Parathyroid adenoma (tissue), 2 donors: ENCODE data around the gene FSTL4.

Experiments used
- H2AFZ ChIP-seq: fragments of 300-600 bp; sonication (generic); one replicate; pipeline ENCODE4 v1.7.0; 2017; ENCODE audit warnings: antibody characterized with exemption, mild to moderate bottlenecking
- H3K27ac ChIP-seq: fragments of 300-600 bp; sonication (generic); one replicate; pipeline ENCODE4 v1.7.0; 2017
- H3K27me3 ChIP-seq: fragments of 300-600 bp; sonication (generic); one replicate; pipeline ENCODE4 v1.7.0; 2017; ENCODE audit warnings: low read length; ENCODE audit not compliant: control insufficient read depth, insufficient read depth
- H3K36me3 ChIP-seq: fragments of 300-600 bp; sonication (generic); one replicate; pipeline ENCODE4 v1.7.0; 2017; ENCODE audit warnings: low read length; ENCODE audit not compliant: control insufficient read depth, insufficient read depth
- H3K4me1 ChIP-seq: fragments of 300-600 bp; sonication (generic); one replicate; pipeline ENCODE4 v1.7.0; 2017; ENCODE audit warnings: control low read depth
- H3K4me2 ChIP-seq: fragments of 300-600 bp; sonication (generic); one replicate; pipeline ENCODE4 v1.7.0; 2017; ENCODE audit warnings: low read length
- H3K4me3 ChIP-seq: fragments of 300-600 bp; sonication (generic); one replicate; pipeline ENCODE4 v1.7.0; 2017; ENCODE audit warnings: low read depth, low read length
- H3K79me2 ChIP-seq: fragments of 300-600 bp; sonication (generic); one replicate; pipeline ENCODE4 v1.7.0; 2017; ENCODE audit warnings: control low read depth
- H3K9ac ChIP-seq: fragments of 300-600 bp; sonication (generic); one replicate; pipeline ENCODE4 v1.7.0; 2017; ENCODE audit warnings: mild to moderate bottlenecking
- H3K9me3 ChIP-seq: fragments of 300-600 bp; sonication (generic); one replicate; pipeline ENCODE4 v1.7.0; 2017; ENCODE audit warnings: low read length; ENCODE audit not compliant: control insufficient read depth
- TF ChIP-seq, protein P1 (sequence below): fragments of 300-600 bp; sonication (generic); IDR thresholded peaks from one replicate; pipeline ENCODE4 v1.7.0; 2017; ENCODE audit warnings: antibody characterized with exemption, mild to moderate bottlenecking
- donor health status: primary hyperparathyroidism.

The FSTL4 gene

DNA sequence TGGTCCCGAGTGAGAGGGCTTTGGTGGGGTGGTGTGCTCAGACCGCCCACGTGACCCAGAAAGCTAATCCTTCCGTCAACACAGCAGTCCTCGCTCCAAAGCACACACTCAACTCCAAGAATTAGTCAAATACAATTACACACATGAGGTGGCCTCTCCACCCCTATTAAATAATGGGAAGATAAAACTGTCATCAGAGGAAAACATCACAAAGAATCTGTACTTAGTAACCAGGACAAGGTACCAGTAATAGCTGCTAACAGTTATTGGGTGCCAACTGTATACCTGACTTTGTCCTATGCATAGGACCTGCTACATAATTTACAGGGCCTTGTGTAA lies 337.8 kb downstream of the FSTL4 start:
- TF ChIP-seq, protein P1, sequence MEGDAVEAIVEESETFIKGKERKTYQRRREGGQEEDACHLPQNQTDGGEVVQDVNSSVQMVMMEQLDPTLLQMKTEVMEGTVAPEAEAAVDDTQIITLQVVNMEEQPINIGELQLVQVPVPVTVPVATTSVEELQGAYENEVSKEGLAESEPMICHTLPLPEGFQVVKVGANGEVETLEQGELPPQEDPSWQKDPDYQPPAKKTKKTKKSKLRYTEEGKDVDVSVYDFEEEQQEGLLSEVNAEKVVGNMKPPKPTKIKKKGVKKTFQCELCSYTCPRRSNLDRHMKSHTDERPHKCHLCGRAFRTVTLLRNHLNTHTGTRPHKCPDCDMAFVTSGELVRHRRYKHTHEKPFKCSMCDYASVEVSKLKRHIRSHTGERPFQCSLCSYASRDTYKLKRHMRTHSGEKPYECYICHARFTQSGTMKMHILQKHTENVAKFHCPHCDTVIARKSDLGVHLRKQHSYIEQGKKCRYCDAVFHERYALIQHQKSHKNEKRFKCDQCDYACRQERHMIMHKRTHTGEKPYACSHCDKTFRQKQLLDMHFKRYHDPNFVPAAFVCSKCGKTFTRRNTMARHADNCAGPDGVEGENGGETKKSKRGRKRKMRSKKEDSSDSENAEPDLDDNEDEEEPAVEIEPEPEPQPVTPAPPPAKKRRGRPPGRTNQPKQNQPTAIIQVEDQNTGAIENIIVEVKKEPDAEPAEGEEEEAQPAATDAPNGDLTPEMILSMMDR = no peak
- Histone ChIP-seq H3K79me2 (no peaks in the 10 kb centered on the region), H3K36me3 (no peaks in the 10 kb centered on the region), H3K27me3 (no peaks in the 10 kb centered on the region), H3K27ac (no peak overlapping the region), H3K9me3 (no peaks in the 10 kb centered on the region), H3K9ac (no peak overlapping the region), H3K4me1 (no peaks in the 10 kb centered on the region), H3K4me3 (no peak overlapping the region), H3K4me2 (no peak overlapping the region), H2AFZ (no peak overlapping the region)

DNA sequence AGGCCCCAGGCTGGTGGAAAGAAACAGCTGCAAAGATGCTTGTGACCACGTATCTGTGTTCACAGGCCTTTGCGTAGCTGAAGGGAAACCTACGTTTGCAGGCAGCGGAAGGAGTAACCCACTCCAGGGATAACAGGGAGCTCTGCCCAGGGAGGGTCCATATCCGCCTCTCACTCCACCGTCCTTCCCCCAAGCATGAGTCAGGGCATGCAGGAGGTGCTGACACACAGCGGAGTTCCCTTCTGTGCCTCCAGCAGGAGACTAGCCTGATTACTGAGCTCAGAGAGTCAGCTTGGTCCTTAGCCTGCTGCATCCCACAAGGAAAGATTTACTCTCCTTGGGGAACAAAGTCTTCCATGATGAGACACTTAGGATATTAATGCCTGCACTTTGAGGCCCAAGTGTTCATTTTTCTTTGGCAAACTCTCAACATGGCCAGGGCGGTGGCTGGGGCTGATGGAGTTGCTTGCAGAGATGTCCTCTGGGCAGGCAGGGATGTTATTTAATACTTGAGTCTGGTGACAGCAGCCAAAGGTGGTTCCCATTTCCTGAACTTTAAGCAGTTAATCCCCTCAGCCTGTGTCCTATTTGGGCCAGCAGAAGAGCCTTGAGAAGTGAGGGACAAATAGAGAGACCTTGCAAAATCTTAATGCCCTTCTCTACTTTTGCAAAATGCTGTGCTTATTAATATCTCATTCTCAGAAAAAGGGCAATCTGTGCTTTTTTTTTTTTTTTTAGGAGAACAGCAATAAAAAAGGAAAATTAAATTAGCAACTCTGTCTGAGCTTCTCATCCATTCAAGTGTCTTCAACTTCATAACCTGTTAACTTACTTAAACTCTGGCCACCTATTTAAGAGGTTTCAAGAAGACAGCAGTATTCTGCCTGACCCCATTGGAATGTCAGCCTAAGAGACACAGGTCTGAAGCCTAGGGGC lies 338.4 kb downstream of the FSTL4 start:
- Histone ChIP-seq H3K79me2 (no peaks in the 10 kb centered on the region), H3K4me2 (no peak overlapping the region), H3K27ac (no peak overlapping the region), H3K9ac (no peak overlapping the region), H3K36me3 (no peaks in the 10 kb centered on the region), H3K4me1 (no peaks in the 10 kb centered on the region), H2AFZ (no peak overlapping the region), H3K27me3 (no peaks in the 10 kb centered on the region), H3K9me3 (no peaks in the 10 kb centered on the region), H3K4me3 (no peak overlapping the region)
- TF ChIP-seq, protein P1 = no peak

DNA sequence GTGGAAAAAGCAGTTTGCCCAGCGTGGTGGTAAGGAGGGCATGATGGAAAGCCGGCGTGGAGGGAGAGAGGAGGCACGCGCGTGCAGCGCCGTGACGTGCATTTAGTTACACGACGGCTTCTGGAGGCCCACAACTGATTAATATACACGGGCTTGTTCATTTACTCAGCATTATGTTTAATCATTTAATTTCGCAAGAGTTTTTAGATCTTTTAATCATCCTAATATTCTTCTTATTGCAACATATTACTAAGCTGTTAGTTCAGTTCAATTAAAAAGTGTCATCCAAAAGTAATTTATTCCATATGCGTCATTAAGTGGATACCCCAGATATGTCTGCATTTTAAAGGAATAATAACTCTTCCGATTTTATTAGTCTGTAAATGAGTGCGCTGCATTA lies 340.0 kb downstream of the FSTL4 start:
- TF ChIP-seq, protein P1 = no peak
- no peaks in the 10 kb centered on the region for H3K27me3 ChIP-seq

DNA sequence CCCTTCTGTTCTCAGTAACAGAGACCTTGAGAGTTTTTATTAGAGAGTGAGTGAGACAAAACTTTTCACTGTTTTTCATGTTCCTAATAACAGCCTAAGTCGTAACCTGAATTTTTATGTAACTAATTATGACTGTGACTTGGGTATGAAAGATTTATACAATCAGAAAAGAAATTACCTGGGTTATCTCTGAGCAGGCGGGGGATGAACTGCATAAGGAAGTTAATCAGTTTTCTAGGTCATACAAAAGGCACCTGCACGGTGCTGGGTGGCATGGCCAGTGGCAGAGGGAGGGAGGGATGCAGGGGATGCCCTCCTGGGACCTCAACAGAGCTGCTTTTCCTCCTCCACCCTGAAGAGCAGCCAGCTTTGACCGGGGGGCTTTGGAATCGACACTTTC lies 340.7 kb downstream of the FSTL4 start:
- Histone ChIP-seq H2AFZ (no peak overlapping the region), H3K27me3 (no peaks in the 10 kb centered on the region), H3K9me3 (no peaks in the 10 kb centered on the region), H3K36me3 (no peaks in the 10 kb centered on the region), H3K4me3 (no peak overlapping the region), H3K4me2 (no peak overlapping the region), H3K79me2 (no peaks in the 10 kb centered on the region), H3K4me1 (no peaks in the 10 kb centered on the region), H3K9ac (no peak overlapping the region), H3K27ac (no peak overlapping the region)
- TF ChIP-seq, protein P1 = no peak

More for the DNA sequence above, 340.0 kb downstream of the FSTL4 start:
- Histone ChIP-seq H3K9ac (no peak overlapping the region), H3K4me2 (no peak overlapping the region), H3K36me3 (no peaks in the 10 kb centered on the region), H3K79me2 (no peaks in the 10 kb centered on the region), H3K9me3 (no peaks in the 10 kb centered on the region), H3K4me3 (no peak overlapping the region), H2AFZ (no peak overlapping the region), H3K4me1 (no peaks in the 10 kb centered on the region), H3K27ac (no peak overlapping the region)

DNA sequence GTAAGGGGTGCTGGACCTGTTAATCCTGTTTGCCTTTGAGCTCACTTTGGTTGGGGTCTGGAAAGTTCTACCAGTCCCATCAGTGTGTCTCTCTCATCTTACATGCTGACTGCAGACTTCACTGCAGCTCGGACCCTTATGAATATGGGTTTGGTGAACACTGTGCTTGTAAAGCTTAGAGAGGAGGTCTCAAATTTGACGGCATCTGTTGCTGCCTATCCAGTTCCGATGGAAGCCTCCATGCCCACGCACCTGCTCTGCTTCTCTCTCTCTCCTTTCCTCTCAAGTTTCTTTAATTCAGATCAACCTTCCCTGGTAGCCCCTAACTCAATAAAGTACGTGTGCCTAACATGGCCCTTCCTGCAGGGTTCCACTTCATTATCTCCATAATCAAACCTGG lies 342.6 kb downstream of the FSTL4 start:
- Histone ChIP-seq H3K27me3 (no peaks in the 10 kb centered on the region), H3K9me3 (no peaks in the 10 kb centered on the region), H3K27ac (no peak overlapping the region), H3K4me1 (no peaks in the 10 kb centered on the region), H3K36me3 (no peaks in the 10 kb centered on the region), H2AFZ (no peak overlapping the region), H3K4me3 (no peak overlapping the region), H3K79me2 (no peaks in the 10 kb centered on the region), H3K4me2 (no peak overlapping the region), H3K9ac (no peak overlapping the region)
- TF ChIP-seq, protein P1 = no peak
